Measurements from ENCODE around the gene HSF2BP. TPM values are rescaled to one million over a fixed set of nuclear protein-coding genes. Genes with fewer than 3 reads are reported as not detected.
"Not testable (repeated sequence)": the region's sequence is repeated elsewhere in the genome, so short reads cannot be mapped to it uniquely, and the experiment has no call there.

HSF2BP gene
- total RNA-seq, 2 donors from 2014 or later: 0.20 to 0.37 TPM

GRCh38 chr21:43635436-43635835, 23.9 kb downstream of the HSF2BP start:
- no peak overlapping the region for H3K27ac Mint-ChIP-seq
- H3K4me1 Mint-ChIP-seq: peaks cover 4% of the 10 kb centered on the region
- DNase-seq: no peak

GRCh38 chr21:43634618-43635017, 24.7 kb downstream of the HSF2BP start:
- peaks cover 6% of the 10 kb centered on the region for H3K36me3 Mint-ChIP-seq (ENCODE audit: low read depth)
- peaks cover 4% of the 10 kb centered on the region for H3K4me1 Mint-ChIP-seq
- no peak overlapping the region for H3K4me3 Mint-ChIP-seq
- DNase-seq: no peak
- no peaks in the 10 kb centered on the region for H3K9me3 ChIP-seq (ENCODE audit: control insufficient read depth, low read length, poor library complexity, severe bottlenecking)
- no peak overlapping the region for H3K27ac Mint-ChIP-seq
- H3K27me3 Mint-ChIP-seq: no peaks in the 10 kb centered on the region
- no peak for ATAC-seq

More at GRCh38 chr21:43635436-43635835, 23.9 kb downstream of the HSF2BP start:
- no peaks in the 10 kb centered on the region for H3K9me3 ChIP-seq (ENCODE audit: control insufficient read depth, low read length, poor library complexity, severe bottlenecking)
- no peak overlapping the region for H3K4me3 Mint-ChIP-seq
- peaks cover 6% of the 10 kb centered on the region for H3K36me3 Mint-ChIP-seq (ENCODE audit: low read depth)
- H3K27me3 Mint-ChIP-seq: no peaks in the 10 kb centered on the region
- no peak for ATAC-seq

DNA sequence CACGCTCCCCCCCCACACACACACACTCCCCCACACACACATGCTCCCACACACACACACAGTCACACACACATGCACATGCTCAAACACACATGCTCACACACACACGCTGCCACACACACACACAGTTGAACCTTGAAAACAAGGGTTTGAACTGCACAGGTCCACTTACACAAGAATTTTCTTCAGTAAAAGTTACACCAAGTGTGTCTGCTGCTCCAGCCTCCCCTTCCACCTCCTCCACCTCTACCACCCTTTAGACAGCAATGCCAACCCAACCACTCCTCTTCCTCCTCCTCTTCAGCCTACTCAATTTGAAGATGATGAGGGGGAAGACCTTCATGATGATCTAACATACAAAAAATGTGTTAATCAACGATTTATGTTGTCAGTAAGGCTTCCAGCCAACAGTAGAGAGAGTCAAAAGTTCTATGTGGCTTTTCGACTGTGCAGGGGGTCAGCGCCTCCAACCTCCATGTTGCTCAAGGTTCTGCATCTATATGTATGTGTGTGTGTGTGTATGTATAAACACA, 26.8 kb downstream of the HSF2BP start:
- H3K4me1 Mint-ChIP-seq: peaks cover 2% of the 10 kb centered on the region
- ATAC-seq (no peak), DNase-seq (no peak)
- peaks cover 6% of the 10 kb centered on the region for H3K36me3 Mint-ChIP-seq (ENCODE audit: low read depth)
- no peak overlapping the region for H3K4me3 Mint-ChIP-seq
- H3K27ac Mint-ChIP-seq: no peak overlapping the region
- no peaks in the 10 kb centered on the region for H3K9me3 ChIP-seq (ENCODE audit: control insufficient read depth, low read length, poor library complexity, severe bottlenecking)
- no peaks in the 10 kb centered on the region for H3K27me3 Mint-ChIP-seq

GRCh38 chr21:43631411-43632107, 27.7 kb downstream of the HSF2BP start:
- Mint-ChIP-seq H3K36me3 (ENCODE audit: low read depth) (peaks cover 6% of the 10 kb centered on the region), H3K4me1 (peaks cover 2% of the 10 kb centered on the region), H3K27me3 (peaks cover 1% of the 10 kb centered on the region), H3K27ac (peak overlapping the region; percentile 41), H3K4me3 (no peak overlapping the region)
- DNase-seq (no peak), ATAC-seq (no peak)
- H3K9me3 ChIP-seq (ENCODE audit: control insufficient read depth, low read length, poor library complexity, severe bottlenecking): no peaks in the 10 kb centered on the region

GRCh38 chr21:43627527-43627926, 31.8 kb downstream of the HSF2BP start:
- H3K4me3 Mint-ChIP-seq: no peak overlapping the region
- peaks cover 9% of the 10 kb centered on the region for H3K36me3 Mint-ChIP-seq (ENCODE audit: low read depth)
- H3K27ac Mint-ChIP-seq: no peak overlapping the region
- no peaks in the 10 kb centered on the region for H3K9me3 ChIP-seq (ENCODE audit: control insufficient read depth, low read length, poor library complexity, severe bottlenecking)
- H3K4me1 Mint-ChIP-seq: peaks cover 4% of the 10 kb centered on the region
- peaks cover 33% of the 10 kb centered on the region for H3K27me3 Mint-ChIP-seq
- no peak for ATAC-seq
- no peak for DNase-seq

DNA sequence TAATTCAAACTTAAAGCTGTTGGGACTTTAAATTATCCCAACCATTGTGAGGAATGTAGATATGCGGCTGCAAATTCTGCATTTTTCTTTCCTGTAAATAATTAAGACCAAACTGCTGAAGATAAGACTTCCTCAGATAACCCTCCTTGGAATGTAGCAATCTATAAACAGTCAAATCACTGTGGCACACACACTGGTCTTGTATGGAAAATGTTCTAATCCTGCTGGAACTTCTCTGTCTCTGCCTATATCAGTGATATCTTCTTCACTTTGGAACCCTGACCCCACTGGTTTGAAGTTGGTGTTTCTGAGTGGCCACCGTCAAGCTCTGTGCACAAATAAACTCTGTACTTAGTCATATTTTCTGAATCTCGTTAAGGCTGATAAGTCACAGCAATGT, 32.9 kb downstream of the HSF2BP start:
- peaks cover 33% of the 10 kb centered on the region for H3K27me3 Mint-ChIP-seq
- no peak overlapping the region for H3K27ac Mint-ChIP-seq
- H3K4me1 Mint-ChIP-seq: peaks cover 4% of the 10 kb centered on the region
- ATAC-seq (no peak), DNase-seq (no peak)
- H3K4me3 Mint-ChIP-seq: no peak overlapping the region
- peaks cover 6% of the 10 kb centered on the region for H3K36me3 Mint-ChIP-seq (ENCODE audit: low read depth)
- H3K9me3 ChIP-seq (ENCODE audit: control insufficient read depth, low read length, poor library complexity, severe bottlenecking): no peaks in the 10 kb centered on the region

- H3K4me1 Mint-ChIP-seq: peaks cover 2% of the 10 kb centered on the region
Measured at GRCh38 chr21:43624339-43624738, 34.9 kb downstream of the HSF2BP start.

GRCh38 chr21:43623588-43623987, 35.7 kb downstream of the HSF2BP start:
- peaks cover 3% of the 10 kb centered on the region for H3K36me3 Mint-ChIP-seq (ENCODE audit: low read depth)
- H3K4me1 Mint-ChIP-seq: peaks cover 2% of the 10 kb centered on the region
- ATAC-seq (no peak), DNase-seq (no peak)
- H3K27me3 Mint-ChIP-seq: peaks cover 33% of the 10 kb centered on the region
- no peak overlapping the region for H3K4me3 Mint-ChIP-seq
- no peak overlapping the region for H3K27ac Mint-ChIP-seq
- H3K9me3 ChIP-seq (ENCODE audit: control insufficient read depth, low read length, poor library complexity, severe bottlenecking): no peaks in the 10 kb centered on the region

More at GRCh38 chr21:43624339-43624738, 34.9 kb downstream of the HSF2BP start:
- DNase-seq (no peak), ATAC-seq (no peak)
- peaks cover 3% of the 10 kb centered on the region for H3K36me3 Mint-ChIP-seq (ENCODE audit: low read depth)
- H3K27ac Mint-ChIP-seq: no peak overlapping the region
- no peak overlapping the region for H3K4me3 Mint-ChIP-seq
- H3K9me3 ChIP-seq (ENCODE audit: control insufficient read depth, low read length, poor library complexity, severe bottlenecking): no peaks in the 10 kb centered on the region
- H3K27me3 Mint-ChIP-seq: peaks cover 33% of the 10 kb centered on the region

GRCh38 chr21:43622796-43623195, 36.5 kb downstream of the HSF2BP start:
- ATAC-seq (no peak), DNase-seq (no peak)
- H3K36me3 Mint-ChIP-seq (ENCODE audit: low read depth): peaks cover 3% of the 10 kb centered on the region
- no peak overlapping the region for H3K27ac Mint-ChIP-seq
- H3K4me1 Mint-ChIP-seq: peaks cover 2% of the 10 kb centered on the region
- no peaks in the 10 kb centered on the region for H3K9me3 ChIP-seq (ENCODE audit: control insufficient read depth, low read length, poor library complexity, severe bottlenecking)
- H3K4me3 Mint-ChIP-seq: no peak overlapping the region
- H3K27me3 Mint-ChIP-seq: peaks cover 33% of the 10 kb centered on the region

DNA sequence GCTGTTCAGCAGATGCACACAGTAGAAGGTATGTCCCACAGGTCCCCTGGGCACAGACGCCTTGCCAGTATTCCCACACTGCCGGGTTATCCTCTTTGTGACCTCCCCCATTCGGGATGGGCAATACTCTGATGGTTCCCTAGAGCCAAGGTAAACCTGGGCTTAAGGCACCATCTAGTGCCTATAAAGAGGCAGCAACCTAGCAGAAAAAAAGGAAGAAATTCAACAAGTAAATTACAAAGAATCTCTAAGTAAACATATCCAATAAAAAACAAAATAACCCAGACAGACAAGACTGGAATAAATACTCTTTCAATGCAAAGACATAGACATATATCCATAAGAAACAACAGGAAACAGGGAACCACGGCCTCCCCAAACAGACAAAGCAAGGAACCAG, 39.4 kb downstream of the HSF2BP start:
- H3K9me3 ChIP-seq (ENCODE audit: control insufficient read depth, low read length, poor library complexity, severe bottlenecking): no peaks in the 10 kb centered on the region
- no peak overlapping the region for H3K4me3 Mint-ChIP-seq
- H3K27ac Mint-ChIP-seq: no peak overlapping the region
- peaks cover 3% of the 10 kb centered on the region for H3K36me3 Mint-ChIP-seq (ENCODE audit: low read depth)
- ATAC-seq (no peak), DNase-seq (no peak)
- peaks cover 2% of the 10 kb centered on the region for H3K4me1 Mint-ChIP-seq
- H3K27me3 Mint-ChIP-seq: peaks cover 15% of the 10 kb centered on the region

DNA sequence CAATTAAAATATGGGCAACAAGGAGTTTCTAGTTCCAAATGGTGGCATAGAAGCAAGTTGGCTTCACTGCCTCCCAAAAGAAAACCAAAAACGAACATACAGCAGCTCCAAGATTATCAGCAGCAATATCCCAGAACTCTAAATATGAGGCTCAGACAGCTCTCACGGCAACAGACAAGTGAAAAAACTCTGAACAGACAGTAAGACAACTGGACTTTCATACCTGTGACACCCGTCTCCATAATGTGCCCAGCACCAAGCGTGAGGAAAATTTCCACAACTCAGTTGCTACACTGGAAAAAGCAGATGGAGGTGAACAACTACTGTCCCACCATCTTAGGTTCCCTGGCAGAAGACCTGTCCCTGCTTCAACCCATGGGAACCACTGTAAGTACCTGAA, 39.9 kb downstream of the HSF2BP start:
- no peak for DNase-seq

DNA sequence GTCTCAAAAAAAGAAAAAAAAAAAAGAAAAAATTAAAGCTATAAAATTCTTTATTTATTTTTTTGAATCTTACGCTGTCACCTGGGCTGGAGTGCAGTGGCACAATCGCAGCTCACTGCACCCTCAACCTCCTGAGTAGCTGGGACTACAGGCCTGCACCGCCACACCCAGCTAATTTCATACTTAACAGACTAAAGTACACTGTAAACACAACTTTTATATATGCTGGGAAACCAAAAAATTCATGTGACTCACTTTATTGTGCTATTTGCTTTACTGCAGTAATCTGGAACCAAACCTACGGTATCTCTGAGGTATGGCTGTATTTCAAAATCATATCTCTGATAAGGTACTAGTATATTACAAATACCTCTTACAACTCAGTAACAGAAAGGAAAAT, 40.3 kb downstream of the HSF2BP start:
- Mint-ChIP-seq H3K4me3 (no peak overlapping the region), H3K27ac (no peak overlapping the region), H3K4me1 (peaks cover 2% of the 10 kb centered on the region), H3K36me3 (ENCODE audit: low read depth) (peaks cover 3% of the 10 kb centered on the region), H3K27me3 (peaks cover 12% of the 10 kb centered on the region)
- H3K9me3 ChIP-seq (ENCODE audit: control insufficient read depth, low read length, poor library complexity, severe bottlenecking): no peaks in the 10 kb centered on the region
- ATAC-seq (no peak), DNase-seq (no peak)

More for the DNA sequence above, 39.9 kb downstream of the HSF2BP start:
- H3K9me3 ChIP-seq (ENCODE audit: control insufficient read depth, low read length, poor library complexity, severe bottlenecking): no peaks in the 10 kb centered on the region
- H3K27ac Mint-ChIP-seq: no peak overlapping the region
- peaks cover 2% of the 10 kb centered on the region for H3K4me1 Mint-ChIP-seq
- H3K36me3 Mint-ChIP-seq (ENCODE audit: low read depth): peaks cover 3% of the 10 kb centered on the region
- H3K4me3 Mint-ChIP-seq: no peak overlapping the region
- H3K27me3 Mint-ChIP-seq: peaks cover 12% of the 10 kb centered on the region
- no peak for ATAC-seq

DNA sequence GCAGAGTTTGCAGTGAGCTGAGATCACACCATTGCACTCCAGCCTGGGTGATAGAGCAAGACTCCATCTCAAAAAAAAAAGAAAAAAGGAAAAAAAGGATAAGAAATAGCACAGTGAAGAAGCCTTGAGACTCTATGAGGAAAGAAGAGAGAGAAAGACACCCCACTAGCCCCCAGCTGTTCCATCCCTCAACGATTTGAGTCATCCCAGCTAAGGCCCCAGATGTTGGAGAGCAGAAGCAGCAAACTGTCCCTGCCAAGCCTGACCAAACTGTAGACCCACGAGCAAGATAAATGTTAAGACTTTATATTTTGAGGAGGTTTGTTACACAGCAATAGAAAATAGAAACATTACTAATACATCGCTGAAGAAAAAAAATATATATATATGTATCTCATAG, 42.4 kb downstream of the HSF2BP start:
- H3K4me3 Mint-ChIP-seq: not testable (repeated sequence)

GRCh38 chr21:43614839-43615238, 44.4 kb downstream of the HSF2BP start:
- H3K36me3 Mint-ChIP-seq (ENCODE audit: low read depth): no peaks in the 10 kb centered on the region
- no peak overlapping the region for H3K27ac Mint-ChIP-seq
- ATAC-seq (no peak), DNase-seq (no peak)
- no peaks in the 10 kb centered on the region for H3K27me3 Mint-ChIP-seq
- H3K4me1 Mint-ChIP-seq: no peaks in the 10 kb centered on the region
- no peaks in the 10 kb centered on the region for H3K9me3 ChIP-seq (ENCODE audit: control insufficient read depth, low read length, poor library complexity, severe bottlenecking)
- no peak overlapping the region for H3K4me3 Mint-ChIP-seq

More for the DNA sequence above, 42.4 kb downstream of the HSF2BP start:
- H3K4me1 Mint-ChIP-seq; DNase-seq; H3K27ac Mint-ChIP-seq; H3K27me3 Mint-ChIP-seq; ATAC-seq; H3K9me3 ChIP-seq (ENCODE audit: control insufficient read depth, low read length, poor library complexity, severe bottlenecking); H3K36me3 Mint-ChIP-seq (ENCODE audit: low read depth): not testable (repeated sequence)
